ENCODE results near the gene CSMD2.

DNA sequence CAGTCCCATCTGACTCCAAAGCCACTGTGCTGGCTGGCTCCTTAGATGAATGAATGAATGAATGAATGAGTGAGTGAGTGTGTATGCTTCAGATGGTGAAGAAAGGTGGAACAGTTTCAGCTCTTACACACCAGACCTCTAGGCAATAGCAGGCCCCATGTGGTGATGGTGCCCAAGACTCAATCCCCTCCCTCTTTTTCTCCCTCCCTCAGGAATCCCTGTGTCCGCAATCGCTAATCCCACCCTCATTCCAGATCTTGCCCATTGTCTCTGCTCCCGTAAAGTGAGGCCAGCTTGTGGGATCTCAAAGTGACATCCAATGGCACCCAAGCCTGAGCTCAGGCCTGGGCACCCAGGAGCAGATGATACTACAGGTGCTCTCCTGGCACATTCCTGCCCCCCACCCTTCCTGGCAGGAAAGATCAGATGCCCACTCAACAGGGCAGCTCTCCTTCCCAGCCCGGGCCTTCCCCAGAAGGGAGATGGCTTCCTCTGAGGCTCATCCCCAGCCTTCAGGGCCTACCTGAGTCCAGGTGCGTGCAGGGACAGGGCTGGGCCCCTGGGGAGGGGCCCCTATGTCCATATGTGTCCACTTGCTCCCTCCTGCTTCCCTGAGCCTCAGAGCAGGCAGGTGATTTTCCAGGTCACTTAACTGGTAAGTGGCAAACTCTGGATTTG, 194.7 kb downstream of the CSMD2 start:
- TF ChIP-seq YY1 (IDR thresholded peaks at IDR 0.05; ENCODE audit: extremely low read depth, insufficient replicate concordance, low read depth, low read length) (no peak), RAD21 (IDR thresholded peaks at IDR 0.05; ENCODE audit: low read depth) (no peak), ELF1 (IDR thresholded peaks at IDR 0.05; ENCODE audit: borderline replicate concordance, low read depth) (no peak), ZFX (IDR thresholded peaks at IDR 0.05) (no peak), SP1 (IDR thresholded peaks at IDR 0.05; ENCODE audit: low read depth) (no peak)
- TF ChIP-seq, protein P1, sequence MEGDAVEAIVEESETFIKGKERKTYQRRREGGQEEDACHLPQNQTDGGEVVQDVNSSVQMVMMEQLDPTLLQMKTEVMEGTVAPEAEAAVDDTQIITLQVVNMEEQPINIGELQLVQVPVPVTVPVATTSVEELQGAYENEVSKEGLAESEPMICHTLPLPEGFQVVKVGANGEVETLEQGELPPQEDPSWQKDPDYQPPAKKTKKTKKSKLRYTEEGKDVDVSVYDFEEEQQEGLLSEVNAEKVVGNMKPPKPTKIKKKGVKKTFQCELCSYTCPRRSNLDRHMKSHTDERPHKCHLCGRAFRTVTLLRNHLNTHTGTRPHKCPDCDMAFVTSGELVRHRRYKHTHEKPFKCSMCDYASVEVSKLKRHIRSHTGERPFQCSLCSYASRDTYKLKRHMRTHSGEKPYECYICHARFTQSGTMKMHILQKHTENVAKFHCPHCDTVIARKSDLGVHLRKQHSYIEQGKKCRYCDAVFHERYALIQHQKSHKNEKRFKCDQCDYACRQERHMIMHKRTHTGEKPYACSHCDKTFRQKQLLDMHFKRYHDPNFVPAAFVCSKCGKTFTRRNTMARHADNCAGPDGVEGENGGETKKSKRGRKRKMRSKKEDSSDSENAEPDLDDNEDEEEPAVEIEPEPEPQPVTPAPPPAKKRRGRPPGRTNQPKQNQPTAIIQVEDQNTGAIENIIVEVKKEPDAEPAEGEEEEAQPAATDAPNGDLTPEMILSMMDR (IDR thresholded peaks at IDR 0.05 in 2 of 3, conservative IDR thresholded peaks at IDR 0.05 in 1 of 3; ENCODE audit: borderline replicate concordance in 1 of 3, insufficient read depth in 1 of 3, low read depth in 2 of 3, low read length in 2 of 3): no peak
